ENCODE results near the gene TSPAN5.

TSPAN5 gene

DNA sequence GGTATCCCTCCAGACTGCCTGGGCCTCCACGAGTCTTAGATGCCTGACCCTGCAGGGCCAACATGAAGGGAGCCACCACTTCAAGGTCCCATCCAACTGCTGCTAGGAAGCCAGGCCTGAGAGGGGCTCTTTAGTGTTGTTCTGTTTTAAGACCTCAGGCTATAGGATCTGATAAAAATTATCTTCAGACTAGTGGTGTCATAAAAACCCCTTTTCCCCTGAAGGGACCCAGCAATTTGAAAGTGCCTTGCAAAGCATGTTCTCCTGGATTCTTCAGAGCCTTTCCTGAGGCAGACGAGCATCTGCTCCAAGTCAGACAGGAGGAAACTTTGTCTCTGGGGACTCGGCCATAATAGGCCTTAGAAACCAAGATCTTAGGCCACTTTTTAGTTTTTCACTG is 26.9 kb downstream of the TSPAN5 start:
- no peak for TF ChIP-seq CTCF (IDR thresholded peaks at IDR 0.05; ENCODE audit: low read length, missing control alignments)

GRCh38 chr4:98630737-98631454 is 27.5 kb downstream of the TSPAN5 start:
- TF ChIP-seq CTCF (IDR thresholded peaks at IDR 0.05; ENCODE audit: low read length, missing control alignments): peak; percentile 10
- no peak for DNase-seq (ENCODE audit: low read depth)
- no peak overlapping the region for H3K4me3 ChIP-seq (replicated peaks; ENCODE audit: low read depth, low read length)

More for the DNA sequence above, 26.9 kb downstream of the TSPAN5 start:
- H3K4me3 ChIP-seq (replicated peaks; ENCODE audit: low read depth, low read length): no peak overlapping the region
- no peak for DNase-seq (ENCODE audit: low read depth)

GRCh38 chr4:98627531-98628257 is 30.7 kb downstream of the TSPAN5 start:
- peak; percentile 74 for DNase-seq (ENCODE audit: low read depth)
- TF ChIP-seq CTCF (IDR thresholded peaks at IDR 0.05; ENCODE audit: low read length, missing control alignments): no peak
- no peak overlapping the region for H3K4me3 ChIP-seq (replicated peaks; ENCODE audit: low read depth, low read length)

- peak; percentile 90 for DNase-seq (ENCODE audit: low read depth)
- H3K4me3 ChIP-seq (replicated peaks; ENCODE audit: low read depth, low read length): no peak overlapping the region
- TF ChIP-seq CTCF (IDR thresholded peaks at IDR 0.05; ENCODE audit: low read length, missing control alignments): peak; percentile 17
Measured at GRCh38 chr4:98626350-98626749, 32.1 kb downstream of the TSPAN5 start.

DNA sequence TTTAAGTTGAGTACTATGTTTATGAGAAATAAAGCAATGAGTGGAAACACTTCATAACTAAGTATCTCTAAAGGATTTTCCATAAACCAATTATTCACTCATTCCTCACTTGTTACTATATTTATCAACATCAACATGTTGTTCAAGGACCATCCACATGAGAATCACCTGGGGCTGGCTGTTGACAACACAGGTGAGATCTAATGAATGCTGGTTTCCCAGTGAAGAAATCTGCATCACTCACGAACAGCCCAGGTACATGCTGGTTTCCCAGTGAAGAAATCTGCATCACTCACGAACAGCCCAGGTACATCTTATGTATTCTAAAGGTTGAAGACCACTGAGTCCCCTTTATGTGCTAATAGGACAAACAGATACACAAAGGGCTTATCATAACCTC is 32.5 kb downstream of the TSPAN5 start:
- H3K4me3 ChIP-seq (replicated peaks; ENCODE audit: low read depth, low read length): no peak overlapping the region
- no peak for DNase-seq (ENCODE audit: low read depth)
- no peak for TF ChIP-seq CTCF (IDR thresholded peaks at IDR 0.05; ENCODE audit: low read length, missing control alignments)

DNA sequence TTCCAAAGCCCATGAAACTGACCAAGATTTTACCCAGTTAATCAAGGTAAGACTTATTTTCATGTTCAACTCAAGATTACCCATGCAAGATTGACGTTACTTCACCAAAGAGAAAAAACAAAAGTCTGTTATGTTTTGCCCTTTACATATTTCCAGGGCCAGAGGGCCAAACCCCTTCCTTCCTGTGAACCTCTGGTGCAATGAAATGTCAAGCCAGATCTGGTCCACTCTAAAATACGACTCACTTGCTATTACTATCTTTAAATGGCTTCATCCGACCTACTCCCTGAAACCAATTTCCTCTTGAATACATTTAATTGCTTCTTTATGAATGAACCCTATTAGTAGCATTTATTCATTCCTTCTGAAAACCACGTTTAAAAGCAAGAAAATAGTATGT is 33.0 kb downstream of the TSPAN5 start:
- peak; percentile 32 for DNase-seq (ENCODE audit: low read depth)
- TF ChIP-seq CTCF (IDR thresholded peaks at IDR 0.05; ENCODE audit: low read length, missing control alignments): no peak
- H3K4me3 ChIP-seq (replicated peaks; ENCODE audit: low read depth, low read length): no peak overlapping the region

Data from fibroblast of pulmonary artery (primary cell).